H54 (cell line): ENCODE results near the gene POLD4.

Source experiments
- DNase-seq: peaks from one replicate; pipeline ENCODE4 v3.0.0; 2011; ENCODE audit warnings: low spot score, mixed read lengths; ENCODE audit not compliant: insufficient read length
- FAIRE-seq: peaks from 3 replicates; lab custom pipeline; 2011; peaks lifted over from hg19 to GRCh38; lab: Jason Lieb, UNC
- POLR2A ChIP-seq: IDR thresholded peaks from 2 replicates; pipeline ENCODE4 v1.6.1; 2011; ENCODE audit warnings: low read depth, mild to moderate bottlenecking, low read length

The POLD4 gene

DNA sequence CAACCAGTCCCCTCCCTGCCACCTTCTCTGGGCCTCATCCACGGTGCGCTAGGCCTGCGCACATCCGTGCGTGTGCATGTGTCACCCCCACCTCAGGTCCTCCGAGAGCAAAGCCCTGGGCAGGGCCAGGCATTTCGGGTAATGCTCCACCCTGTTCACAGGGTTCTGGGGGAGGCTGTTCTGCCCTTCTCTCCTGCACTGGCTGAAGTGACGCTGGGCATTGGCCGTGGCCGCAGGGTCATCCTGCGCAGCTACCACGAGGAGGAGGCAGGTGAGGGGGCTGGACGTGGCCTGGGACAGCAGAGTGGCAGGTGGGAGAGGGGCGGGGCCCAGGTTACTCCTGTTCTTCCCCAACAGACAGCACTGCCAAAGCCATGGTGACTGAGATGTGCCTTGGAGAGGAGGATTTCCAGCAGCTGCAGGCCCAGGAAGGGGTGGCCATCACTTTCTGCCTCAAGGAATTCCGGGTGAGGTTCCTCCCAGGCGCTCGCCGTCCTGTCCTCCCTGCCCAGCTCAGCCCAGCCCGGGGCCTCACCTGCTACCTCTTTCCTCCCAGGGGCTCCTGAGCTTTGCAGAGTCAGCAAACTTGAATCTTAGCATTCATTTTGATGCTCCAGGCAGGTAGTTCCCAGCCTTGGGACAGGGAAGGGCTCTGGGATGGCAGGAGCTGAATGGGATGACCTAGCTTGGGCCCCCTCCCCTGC is 42.4 kb upstream of the POLD4 start:
- no peak for TF ChIP-seq POLR2A
- no peak for DNase-seq
- no peak for FAIRE-seq

DNA sequence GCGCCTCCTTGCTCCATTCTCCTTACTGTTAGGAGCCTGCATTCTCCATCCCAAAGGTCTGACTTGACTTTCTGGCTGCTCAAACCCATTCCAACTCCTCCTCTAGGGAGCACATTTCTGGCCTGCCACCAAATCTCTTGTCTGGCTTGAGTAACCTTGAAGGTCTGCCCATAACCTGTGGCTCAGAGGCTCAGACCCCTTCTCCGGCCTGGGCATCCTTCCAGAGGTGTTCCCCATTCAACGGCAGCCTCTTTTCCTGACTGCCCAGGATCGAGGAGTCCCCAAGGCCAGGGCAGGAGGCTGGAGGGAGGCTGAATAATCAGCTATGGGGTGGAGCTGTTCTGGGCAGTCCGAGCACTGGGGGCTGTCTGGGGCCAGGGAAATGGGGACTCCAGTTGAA is 40.6 kb upstream of the POLD4 start:
- FAIRE-seq (no peak), DNase-seq (no peak)
- no peak for TF ChIP-seq POLR2A

DNA sequence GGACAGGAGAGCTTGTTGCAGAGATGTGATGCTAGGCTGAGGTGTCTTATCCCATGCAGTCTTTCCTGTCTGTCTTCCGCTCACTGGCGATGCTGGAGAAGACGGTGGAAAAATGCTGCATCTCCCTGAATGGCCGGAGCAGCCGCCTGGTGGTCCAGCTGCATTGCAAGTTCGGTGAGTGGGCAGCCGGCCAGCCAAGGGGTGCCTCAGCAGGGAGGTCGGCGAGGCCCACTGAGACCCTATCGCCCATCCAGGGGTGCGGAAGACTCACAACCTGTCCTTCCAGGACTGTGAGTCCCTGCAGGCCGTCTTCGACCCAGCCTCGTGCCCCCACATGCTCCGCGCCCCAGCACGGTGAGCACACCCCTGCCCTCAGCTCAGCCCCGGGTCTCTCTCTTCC is 40.1 kb upstream of the POLD4 start:
- no peak for FAIRE-seq

DNA sequence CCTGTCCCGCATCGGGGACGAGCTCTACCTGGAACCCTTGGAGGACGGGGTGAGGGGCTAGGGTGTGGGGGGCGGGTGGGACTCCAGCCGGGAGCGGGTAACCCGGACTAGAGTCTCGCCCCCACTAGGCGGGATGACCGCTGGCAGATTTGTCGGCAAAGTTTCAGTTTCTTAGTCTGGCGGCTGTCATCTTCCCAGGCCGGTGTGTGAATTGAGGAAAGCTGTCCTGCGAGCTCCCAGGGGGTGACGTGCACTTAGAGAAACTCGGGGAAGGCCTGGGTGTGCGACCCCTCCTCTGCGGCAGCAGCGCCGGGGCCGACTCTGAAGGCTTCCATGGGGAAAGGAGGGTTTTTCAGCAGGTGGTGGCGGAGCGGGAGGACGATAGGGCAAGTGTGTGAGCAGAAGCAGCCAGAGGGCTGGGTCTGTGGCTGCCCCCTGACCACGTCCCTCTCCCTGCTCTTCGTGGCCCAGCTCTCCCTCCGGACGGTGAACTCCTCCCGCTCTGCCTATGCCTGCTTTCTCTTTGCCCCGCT is 38.9 kb upstream of the POLD4 start:
- FAIRE-seq (no peak), DNase-seq (no peak)
- TF ChIP-seq POLR2A: no peak

More for the DNA sequence above, 40.1 kb upstream of the POLD4 start:
- DNase-seq: no peak
- no peak for TF ChIP-seq POLR2A

DNA sequence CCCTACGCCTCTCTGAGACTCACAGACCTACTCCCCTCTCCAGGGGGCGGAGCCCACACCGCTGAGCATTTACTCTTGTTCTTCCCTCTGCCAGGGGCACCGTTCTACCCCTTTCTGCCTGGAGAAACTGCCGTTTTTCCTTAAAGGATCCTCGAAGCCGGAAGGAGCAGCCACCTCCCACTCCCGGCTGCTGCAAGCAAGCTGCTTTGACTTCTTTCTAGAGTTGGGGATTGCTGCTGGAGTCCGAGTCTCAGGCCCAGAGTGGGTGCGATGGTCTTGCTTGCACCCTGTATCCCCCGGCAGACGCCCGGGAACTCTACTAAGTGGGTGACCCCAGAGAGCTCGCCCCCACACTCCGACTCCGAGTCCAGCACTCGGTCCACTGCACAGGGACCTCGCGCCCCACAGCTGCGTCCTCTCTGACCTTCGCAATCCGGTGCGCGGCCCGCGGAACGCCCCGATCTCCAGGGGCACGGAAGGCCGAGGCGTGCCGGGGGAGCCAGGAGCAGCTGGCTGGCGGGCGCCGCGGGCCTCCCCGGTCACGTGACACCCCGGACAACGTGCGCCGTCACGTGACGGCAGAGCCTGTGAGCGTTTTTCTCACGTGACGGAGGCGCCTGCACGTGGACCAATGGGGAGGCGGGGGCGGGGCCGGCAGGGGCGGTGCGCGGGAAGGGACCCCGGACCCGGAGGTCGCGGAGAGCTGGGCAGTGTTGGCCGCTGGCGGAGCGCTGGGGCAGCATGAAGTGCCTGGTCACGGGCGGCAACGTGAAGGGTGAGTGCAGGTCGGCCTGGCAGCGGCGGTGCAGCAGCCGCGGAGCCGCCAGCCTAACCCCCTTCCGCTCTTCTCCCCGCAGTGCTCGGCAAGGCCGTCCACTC is 38.2 kb upstream of the POLD4 start, which contains the start of gene RAD9A:
Gene RAD9A (plus strand): TSS at position 683 of the 879 bp plus-strand sequence. CDS start 59 bp downstream, at position 742.
- peak; percentile 97 for DNase-seq
- TF ChIP-seq POLR2A: peak; percentile 71
- no peak for FAIRE-seq

DNA sequence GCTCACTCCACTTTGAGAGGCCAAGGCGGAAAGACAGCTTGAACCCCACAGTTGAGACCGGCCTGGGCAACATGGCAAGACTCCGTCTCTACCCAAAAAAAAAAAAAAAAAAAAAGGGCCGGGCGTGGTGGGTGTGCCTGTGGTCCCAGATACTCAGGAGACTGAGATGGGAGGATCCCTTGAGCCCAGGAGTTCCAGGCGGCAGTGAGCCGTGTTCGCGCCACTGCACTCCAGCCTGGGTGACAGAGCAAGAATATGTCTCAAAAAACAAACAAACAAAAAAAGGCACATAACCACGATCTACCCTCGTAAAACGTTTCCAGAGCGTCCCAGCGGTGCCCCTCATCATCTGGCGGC is 37.6 kb upstream of the POLD4 start:
- no peak for TF ChIP-seq POLR2A
- DNase-seq: no peak
- FAIRE-seq: no peak

DNA sequence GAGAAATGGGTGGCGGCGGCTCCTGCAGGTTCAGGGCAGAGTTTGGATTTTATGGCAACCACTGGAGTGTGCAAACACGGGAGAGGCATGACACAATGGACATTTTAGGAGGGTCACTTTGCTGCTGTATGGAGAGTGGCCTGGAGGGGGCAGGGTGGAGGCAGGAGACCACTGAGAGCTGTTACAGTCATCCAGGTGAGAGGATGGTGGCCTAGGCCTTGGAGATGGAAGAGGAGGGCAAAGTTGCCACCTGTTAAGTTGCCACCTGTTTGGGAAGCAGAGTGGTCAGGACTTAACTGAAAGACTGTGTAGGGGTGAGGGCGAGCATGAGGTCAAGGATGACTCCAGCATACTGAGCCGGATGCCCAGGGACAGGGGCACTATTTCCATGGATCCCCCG is 36.1 kb upstream of the POLD4 start:
- no peak for DNase-seq
- no peak for TF ChIP-seq POLR2A
- no peak for FAIRE-seq

DNA sequence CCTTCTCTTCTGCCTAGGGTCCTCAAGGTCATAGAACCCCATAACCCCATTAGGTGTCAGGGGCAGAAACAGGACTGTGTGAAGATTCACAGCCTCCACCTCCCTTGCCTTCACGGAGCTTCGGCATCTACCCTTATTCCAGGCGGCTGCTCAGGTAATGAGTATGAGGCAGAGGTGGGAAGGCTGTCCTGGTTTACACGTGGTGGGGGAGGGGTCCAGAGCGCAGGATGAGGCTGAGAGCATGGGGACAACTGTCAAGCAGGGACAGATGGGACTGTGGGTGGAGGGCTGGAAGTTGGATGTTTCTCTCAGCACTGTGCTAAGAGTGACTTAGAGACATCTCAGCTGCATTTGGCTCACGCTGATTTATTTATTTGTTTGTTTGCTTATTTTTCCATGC is 34.2 kb upstream of the POLD4 start:
- DNase-seq (no peak), FAIRE-seq (no peak)
- TF ChIP-seq POLR2A: no peak

DNA sequence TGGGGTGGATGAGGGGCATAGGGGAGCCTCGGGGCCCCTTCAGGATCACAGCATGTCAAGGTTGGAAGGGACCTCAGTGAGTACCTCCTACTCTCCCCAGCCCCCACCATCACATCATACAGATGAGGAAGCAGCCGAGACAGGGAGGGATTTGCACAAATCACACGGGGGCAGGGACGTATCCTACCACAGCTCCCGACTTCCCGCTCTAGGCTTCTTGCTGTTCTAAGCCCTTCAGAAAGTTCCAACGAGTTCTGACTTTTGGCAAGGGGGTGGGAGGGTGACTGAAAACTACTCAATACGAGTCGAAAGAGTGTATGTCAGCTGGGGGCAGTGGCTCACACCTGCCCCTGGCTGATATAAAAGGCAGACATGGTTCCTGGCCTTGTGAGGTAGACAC is 33.7 kb upstream of the POLD4 start:
- FAIRE-seq: no peak

DNA sequence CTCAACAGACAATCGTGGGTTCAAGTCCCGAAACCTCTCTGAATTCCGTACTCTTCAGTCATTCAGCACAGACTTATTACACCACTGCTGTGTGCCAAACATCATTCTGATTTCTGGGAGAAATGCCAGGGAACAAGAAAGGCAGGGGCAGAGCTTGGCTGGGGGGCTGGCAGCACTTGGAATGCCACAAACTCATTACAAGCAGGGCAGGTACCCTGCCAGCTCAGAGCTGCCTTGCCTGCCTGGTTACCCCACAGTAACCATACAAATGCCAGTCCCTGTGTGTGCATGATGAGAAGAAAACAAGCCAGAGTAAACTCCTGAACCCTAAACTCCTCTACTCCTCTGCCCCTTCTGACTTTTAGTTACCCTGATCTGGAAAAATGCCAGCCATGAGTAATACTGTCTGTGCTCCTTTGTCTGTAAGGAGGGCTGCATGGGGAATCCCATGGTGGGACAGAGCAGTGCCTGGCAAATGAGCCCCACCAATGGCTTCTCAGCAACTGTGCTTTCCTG is 31.6 kb upstream of the POLD4 start:
- TF ChIP-seq POLR2A: no peak
- FAIRE-seq (no peak), DNase-seq (no peak)

More for the DNA sequence above, 33.7 kb upstream of the POLD4 start:
- DNase-seq: no peak
- TF ChIP-seq POLR2A: no peak

DNA sequence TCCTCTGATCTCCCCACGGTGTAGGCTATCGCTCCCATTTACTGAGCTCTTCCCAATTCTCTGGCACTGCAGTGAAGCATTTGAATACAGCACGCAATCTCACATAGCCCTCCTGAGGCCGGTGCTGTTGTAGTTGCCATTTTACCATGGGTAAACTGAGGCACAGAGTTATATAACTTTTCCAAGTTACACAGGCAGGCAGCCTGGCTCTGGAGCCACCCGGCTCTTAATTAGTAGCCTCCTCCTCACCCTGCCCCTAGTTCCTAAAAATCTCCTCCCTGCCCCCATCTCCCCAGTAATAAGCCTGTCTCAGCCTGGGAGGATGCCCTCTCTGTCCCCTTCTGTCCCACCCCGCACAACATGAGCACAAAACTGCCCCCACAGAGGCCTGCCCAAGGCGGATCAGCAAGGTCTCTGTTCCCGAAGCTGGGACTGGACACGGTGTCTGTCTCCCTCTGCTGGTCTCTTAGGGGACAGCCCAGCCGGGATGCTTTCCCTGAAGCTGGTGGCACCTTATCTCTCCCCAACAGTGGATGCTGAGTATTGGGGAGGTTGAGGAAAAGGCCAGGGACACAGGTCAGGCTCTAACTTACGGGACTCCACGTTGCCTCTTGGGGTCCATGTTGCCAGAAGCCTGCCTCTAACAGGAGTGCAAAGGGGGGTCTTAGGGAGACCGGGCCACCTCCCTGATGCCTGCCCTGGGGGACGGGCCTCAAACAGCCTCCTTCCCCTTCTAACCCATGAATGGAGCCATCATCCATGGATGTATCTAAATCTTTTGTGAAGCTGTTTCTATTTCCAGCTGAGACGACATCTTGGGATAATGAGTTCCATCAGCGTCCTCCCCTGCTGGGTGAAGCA is 29.2 kb upstream of the POLD4 start:
- no peak for FAIRE-seq

DNA sequence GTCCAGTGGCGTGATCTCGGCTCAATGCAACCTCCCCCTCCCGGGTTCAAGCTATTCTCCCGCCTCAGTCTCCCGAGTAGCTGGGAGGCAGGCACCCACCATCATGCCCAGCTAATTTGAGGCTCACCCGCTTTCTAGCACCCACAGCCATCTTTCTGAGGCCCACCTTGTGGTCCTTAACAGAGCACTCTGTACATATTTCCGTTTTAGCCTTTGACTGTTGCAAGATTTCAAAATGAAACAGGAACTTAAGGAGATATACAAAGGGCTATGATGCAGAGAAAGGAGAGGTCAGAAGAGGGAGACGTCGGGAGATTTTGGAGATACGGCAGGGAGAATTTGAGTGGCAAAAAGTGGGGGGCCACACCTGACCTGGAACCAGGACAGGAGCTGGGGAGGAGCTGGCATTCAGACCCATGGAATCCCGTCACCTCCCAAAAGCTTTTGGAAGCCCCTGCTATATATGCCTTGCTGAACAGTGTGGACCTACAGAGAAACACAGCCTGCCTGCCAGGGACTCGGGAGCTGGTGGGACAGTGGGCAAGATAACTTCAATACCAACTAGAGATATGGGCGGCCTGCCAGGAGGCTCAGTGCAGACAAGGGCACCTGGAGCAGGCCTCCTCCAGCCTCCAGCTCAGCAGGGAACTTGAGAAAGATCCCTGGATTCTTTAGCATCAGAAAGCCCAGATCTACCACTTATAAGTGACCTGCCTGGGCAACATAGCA is 28.1 kb upstream of the POLD4 start:
- TF ChIP-seq POLR2A: no peak
- FAIRE-seq (no peak), DNase-seq (no peak)

More for the DNA sequence above, 29.2 kb upstream of the POLD4 start:
- peak; percentile 63 for DNase-seq
- TF ChIP-seq POLR2A: no peak
